NCI-H2029 (cell line): ENCODE measurements around the gene SYCE3.

Experiments
- DNase-seq: peaks from one replicate; lab custom pipeline; 2025; lab: John Stamatoyannopoulos, UW

SYCE3 gene

DNA sequence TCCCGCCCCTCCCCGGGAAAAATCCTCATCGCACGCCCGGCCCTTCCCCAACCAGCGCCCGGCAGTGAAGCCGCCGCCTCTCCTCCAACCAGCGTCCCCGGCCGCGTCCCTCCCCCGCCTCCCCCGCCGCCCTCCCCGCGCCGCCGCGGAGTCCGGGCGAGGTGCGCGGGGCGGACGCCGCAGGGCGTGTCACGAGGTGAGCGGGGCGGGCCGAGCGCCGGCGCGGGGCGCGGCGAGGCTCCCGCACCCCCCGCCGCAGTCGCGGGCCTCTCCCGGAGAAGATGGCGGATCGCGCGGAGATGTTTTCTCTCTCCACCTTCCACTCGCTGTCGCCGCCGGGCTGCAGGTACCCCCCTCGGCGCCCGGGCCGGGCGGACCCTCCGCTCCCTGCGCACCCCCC is 37.8 kb upstream of the SYCE3 start, which contains the start of gene MAPK8IP2:
TSS of gene MAPK8IP2 (plus strand) at position 256 of the 400 bp plus-strand sequence. CDS start at position 282, 26 bp downstream.
- no peak for DNase-seq

DNA sequence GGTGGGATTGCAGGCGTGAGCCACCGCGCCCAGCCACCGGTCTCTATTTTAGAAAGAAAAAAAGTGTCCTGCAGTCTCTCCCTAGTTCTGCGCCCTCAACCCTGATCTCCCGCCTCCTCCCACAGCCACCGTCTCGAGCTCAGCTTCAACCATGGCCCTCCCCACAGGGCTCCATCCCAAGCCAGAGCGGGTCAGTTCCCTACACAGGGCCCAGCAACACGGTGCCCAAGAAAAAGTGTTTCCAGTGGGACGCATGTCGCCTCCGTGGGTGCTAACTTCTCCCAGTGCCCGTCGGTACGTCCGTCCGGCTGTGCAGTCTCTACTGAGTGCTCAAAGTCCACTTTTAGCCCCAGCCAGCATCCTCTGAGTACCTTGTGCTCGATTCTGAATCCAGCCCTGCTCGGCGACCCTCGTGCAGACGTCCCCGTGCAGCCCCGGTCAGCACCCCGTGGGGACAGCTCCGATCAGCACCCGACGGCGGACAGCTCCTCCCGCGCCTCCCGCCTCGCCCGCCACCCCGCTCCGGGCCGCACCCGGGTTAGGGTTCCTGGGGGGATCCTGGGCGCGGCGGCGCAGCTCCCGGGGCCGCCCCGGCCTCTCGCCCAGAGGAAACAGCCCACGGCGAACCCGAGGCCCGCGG is 37.2 kb upstream of the SYCE3 start:
- DNase-seq = no peak

DNA sequence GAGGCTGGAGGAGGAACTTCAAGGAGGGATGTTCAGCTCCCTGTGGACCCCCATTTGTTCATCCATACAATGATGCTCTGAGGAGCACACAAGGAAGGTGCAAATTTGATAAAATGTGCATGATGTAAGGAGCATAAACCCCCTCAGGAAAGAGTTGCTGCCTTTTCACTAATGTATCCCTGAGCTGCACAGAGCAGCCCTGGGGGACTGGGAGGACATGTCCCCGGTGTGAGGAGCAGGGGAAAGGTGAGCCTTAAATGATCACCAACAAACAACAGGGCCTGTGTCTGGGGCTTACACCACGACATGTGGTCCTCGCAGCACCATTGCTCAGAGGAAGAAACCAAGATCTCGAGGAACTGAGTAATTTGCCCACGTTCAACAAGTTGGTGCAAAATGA is 34.4 kb upstream of the SYCE3 start:
- no peak for DNase-seq

DNA sequence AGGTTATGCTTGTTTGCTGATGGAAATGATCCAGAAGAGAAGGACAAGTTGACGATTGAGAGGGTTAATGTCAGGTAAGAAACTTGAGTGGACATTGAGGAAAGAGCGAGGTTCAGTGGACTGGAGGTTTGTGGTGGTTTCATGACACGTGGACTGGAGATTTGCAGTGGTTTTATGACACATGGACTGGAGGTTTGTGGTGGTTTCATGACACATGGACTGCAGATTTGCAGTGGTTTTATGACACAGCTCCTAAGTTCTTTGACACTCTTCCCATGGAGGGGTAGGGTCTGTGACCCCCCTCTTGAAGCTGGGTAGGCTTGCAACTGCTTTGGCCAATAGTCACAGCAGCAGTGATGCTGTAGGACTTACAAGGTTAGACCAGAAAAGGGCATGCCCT is 32.5 kb upstream of the SYCE3 start:
- DNase-seq = no peak

DNA sequence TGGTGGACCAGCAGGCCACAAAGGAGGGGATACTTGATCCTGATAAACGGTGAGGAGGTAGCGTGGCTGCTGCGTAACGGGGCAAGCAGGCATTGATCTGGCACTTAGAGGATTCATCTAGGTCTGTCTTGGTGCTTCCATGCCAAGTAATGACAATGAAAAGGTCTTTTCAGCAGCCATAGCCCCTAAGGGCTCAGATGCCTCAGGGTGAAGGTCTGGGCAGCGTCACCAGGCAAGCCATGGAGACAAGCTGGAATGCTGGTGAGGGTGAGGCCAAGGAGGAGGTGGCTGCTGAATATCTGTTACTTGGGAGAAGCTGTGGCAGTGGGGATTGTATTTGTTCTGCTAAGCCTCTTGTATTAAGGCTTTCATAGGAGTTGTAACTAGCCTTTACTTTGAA is 24.7 kb upstream of the SYCE3 start:
- no peak for DNase-seq

DNA sequence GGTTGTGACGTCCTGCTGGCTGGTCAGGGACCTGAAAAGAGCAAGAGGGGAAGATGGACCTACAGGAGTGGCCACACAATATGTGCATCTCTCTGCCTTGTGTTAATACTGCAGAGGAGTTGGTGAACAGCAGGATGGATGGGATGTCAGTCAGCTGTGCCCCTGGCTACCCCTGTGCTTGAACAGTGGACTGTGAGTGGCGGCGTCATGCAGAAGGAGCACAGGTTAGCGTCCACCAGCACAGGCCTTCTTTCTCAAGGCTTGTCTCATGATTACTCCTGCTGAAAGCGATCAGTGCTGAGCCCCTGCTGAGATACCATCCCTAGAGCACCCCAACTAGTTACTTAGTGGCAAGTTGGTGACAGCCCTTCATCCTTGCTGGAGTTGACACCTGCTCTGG is 23.7 kb upstream of the SYCE3 start:
- no peak for DNase-seq

DNA sequence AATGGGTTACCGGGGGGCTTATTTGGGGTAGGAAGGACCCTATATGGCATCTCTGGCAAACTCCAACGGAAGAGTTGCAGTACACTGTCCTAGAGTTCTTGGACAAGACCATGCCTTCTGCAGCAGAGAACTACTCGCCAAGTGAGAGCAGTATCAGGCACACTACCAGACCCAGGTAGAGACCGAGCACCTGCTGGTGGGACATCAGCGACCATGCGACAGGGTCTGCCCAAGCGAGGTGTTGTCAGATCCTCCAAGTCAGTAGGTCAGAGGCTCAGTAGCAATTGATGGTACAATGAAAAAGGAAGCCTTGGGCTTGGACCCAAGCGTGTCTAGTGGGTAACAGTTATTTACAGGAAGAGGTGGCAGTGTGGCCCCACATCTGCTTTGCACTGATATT is 23.1 kb upstream of the SYCE3 start:
- DNase-seq = no peak

DNA sequence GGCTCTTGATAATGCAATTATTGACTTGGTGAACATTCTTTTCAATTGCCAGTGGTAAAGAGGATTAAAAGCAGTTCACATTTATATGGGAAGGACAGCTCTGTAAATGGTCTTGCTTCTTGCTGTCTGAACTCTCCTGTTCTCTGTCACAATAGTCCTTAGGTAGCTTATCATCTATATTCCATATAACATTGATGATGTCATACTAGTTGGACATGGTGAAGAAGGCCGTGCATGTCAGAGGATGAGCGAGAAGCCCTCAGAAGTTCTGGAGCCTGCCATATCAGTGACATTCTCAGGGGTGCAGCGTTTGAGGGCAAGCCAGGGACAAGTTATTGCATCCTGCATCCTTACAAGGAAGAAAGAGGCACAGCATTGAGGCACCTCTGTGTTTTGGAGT is 22.5 kb upstream of the SYCE3 start:
- no peak for DNase-seq

DNA sequence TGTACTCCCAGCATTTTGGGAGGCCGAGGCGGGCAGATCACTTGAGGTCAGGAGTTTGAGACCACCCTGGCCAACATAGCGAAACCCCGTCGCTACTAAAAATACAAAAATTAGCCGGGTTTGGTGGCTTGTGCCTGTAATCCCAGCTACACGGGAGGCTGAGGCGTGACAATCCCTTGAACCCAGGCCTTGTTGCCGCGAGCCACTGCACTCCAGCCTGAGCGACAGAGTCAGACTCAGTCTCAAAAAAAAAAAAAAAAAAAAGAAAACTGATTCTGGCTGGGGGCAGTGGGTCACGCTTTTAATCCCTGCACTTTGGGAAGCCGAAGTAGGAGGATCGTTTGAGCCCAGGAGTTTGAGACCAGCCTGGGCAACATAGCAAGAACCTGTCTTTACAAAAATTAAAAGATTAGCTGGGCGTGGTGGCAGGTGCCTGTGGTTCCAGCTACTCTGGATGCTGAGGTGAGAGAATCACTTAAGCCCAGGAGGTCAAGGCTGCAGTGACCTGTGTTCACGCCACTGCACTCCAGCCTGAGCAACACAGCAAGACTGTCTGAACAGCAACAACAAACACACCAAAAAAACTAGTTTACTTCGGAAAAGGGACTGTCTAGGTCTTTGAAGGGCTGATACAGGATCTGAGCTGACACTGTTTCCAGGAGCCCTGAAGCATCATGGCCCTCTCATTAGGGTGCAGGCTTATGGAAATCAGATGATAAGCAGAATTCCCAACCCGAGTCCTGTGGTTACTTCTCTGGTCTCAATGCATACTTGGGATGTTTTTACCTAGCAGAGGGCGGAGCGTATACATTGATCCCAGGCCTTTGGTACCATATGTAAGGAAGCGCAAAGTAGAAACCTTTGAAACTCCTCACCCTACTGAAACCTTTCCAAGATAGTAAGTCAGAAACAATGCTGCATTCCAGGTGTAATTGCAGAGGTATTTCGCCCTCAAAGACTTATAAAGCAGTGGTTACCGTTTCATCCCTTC is 21.7 kb upstream of the SYCE3 start:
- no peak for DNase-seq

DNA sequence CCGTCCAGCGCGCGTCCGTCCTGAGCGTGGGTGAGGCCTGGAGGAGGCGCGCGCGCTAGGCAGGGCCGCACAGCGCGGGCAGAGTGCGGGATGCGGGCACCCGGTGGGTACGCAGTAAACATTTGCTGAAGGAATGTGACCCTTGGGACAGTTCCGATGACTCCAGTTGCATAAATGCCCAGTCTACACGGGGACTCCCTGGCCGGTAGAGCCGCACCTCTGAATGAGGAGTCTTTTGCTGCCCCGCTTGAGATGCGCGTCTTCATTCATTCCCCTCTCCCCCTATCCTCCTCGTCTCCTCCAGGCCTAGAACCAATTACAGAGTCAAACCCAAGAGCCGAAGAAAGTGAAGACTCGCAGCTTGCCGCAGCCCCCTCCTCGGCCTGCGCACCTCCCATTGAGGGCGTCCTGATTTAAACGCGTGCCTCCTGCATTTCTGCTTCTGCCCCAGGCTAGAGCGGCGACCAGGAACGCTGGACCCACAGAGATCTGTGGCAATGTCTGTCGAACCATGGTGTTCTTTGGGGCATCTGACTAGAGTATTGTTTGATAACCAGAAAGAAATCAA is 20.7 kb upstream of the SYCE3 start:
- DNase-seq = no peak

DNA sequence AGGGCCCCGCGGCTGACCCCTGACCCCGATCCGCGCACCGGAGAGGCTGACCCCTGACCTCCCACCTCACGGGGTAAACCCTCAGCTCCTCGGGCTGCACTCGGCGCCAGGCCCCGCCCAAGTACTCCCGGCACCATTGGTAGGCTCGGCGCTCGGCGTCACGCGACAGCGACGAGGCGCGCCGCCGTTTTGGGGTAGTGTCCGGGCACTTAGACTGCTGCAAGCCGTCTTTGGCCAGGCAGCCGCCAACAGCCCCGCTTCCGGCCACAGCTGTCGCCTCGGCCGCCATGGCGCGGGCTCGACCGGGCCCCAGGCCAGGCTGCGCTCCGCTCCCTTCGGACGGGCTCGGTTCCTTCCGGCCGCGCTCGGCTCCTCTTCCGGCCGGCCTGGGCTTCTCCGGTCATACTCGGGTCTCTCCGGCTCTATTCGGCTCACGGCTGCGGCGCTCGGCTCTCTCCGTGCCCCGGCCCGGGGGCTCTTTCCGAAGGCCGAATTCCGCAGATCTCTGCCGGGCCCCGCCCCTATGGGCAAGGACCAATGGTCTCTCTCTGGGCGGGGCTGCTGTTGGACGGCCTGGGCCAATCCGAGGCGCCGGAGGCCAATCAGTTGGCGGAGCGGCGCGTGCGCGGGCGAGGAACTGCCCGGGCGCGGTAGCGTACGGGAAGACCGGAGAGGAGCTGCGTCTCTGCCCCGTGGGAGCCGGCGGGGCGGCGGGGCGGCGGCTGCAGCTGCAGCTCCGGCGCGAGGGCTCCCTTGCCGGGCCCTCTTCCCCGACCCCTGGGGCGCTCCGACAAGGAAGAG is 20.0 kb upstream of the SYCE3 start, which contains the start of gene CHKB:
TSS of gene CHKB (minus strand) at position 357 of the 801 bp plus-strand sequence. CDS start at position 289, 68 bp downstream.
- peak; percentile 87 for DNase-seq

DNA sequence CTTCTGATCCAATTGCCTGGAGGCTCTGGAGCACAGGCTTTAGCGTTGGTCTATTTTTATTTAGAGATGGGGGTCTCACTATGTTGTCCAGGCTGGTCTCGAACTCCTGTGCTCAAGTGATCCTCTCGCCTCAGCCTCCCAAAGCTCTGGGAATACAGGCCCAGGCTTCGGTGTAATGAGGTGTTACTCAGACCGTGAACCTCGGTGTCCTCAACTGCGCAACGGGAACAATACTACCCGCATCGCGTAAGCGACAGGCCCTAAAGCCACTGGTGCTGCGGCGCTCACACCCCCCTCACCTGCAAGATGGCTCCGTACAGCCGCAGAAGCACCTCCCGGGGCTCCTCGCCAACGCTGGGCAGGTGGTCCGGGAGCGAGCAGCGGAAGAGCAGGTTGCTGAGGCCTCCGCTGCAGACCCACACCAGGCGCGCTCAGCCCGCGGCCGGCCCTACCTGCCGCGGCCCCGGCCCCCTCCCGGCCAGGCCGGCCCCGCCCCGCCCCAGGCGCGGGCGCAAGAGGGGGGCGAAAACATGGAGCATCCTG is 19.3 kb upstream of the SYCE3 start:
- DNase-seq = no peak

DNA sequence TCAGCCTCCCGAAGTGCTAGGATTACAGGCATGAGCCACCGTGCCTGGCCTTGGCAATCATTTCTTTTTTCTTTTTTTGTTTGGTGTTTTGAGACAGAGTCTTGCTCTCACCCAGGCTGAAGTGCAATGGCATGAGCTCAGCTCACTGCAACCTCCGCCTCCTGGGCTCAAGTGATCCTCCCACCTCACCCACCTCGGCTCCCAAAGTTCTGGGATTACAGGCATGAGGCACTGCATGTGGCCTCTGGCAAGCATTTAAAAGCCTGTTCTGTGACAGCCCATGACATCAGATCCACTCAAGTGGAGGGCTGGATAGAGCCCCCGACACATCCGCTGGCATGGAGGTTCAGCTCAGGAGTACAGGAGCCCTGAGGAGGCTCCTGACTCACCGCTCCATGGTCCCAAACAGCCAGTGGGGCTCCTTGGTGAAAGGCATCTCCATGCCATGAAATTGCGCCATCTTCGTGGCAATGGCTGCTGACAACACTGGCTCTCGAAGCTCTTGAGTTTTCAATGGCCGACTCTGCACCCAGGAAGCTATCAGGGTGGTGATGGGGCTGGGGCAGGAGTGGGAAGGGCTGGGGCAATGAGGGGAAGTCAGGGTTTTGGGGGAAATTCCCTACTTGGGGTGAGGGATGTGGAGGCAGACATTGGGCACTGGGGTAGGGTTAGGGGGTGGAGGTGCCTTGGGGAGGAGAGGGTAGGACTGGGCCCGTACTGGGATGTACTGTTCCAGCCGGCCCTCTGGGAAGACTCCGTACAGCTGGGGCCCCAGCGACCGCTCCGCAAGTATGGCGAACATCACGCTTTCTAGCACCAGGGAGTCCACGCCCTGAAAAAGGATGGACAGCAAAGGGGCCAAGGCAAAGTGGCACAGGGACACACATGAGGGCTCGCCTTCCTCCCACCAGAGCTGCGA is 18.6 kb upstream of the SYCE3 start:
- no peak for DNase-seq

DNA sequence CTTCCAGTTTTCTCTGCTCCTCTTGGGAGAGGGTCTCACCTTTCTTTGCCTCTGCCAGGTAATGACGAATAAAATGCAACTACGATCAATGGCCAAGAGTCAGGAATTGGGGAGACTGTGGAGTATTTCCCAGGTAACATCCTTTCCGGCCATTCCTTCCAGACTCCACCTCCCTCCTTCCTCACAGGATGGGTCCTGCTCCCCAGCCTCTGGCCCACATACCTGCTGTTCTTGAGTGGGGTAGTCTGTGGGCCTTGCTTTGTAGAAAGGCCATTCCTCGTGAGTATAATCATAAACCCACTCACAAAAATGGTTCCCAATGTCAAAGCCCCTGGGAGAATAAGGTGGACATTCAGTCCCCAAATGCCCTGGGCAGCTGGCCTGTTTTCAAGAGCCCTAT is 17.0 kb upstream of the SYCE3 start:
- DNase-seq = no peak

DNA sequence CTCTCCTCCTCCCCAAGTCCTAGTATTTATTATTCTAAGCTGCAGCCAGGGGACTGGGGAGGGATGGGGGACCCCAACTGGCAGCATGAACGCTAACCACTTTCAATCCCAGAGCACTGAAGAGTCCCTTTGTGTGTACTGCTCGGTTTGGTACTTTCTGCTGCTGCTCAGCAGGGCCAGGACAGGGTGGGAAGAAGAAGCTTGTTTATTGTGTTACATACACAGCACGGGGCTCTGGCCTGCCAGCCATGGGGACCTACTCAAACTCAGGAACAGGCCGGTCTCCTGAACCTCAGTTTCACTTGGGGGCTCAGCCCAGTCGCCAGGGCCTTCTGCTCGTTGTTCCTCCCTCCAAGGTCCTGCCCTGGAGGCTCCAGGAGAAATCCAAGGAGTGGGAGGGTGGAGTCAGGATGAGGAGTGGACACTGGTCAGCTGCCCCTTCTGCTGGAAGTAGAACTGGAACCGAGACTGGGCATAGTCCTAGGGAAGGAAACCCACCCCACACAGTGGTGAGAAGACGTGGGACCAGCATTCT is 16.1 kb upstream of the SYCE3 start:
- no peak for DNase-seq

DNA sequence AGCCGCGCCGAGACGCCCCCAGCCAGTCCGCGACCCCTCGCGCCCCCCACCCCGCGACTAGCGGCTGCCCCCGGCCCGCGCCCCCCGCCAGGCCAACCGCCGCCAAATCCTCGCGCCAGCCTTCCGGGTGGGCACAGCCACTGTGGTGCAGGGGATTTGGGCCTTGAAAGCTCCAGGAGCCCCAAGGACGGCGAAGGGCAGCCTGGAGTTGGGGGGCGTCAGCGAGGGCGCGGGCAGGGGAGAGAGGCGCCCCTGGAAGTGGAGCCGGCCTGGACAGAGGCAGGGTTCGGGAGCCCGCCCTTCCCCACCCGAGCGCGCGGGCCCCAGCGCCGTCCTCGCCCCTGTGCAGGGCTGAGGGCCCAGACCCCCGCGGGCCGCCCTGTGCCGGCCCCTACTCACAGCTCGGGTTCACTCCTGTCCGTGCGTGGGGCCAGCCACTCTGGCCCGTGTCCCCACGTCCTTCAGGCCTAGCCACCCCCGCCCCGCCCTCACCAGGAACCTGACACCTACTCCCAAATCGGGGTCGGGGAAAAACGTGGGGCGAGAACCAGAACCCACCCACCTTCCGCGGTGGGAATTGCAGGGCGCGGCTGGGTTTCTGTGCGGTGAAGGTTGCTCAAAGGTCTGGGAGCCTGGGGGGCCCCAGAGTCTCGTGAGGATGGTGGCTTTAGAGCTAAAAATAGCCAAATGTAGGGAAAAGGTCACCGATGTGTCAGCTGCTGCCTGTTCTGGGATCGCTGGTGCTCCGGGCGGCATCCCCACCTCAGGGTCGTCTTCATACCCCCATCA is 15.5 kb upstream of the SYCE3 start, which contains the start of gene CPT1B:
TSS of gene CPT1B (minus strand) at position 441 of the 789 bp plus-strand sequence. CDS start 512 bp downstream, outside the sequence.
- no peak for DNase-seq

DNA sequence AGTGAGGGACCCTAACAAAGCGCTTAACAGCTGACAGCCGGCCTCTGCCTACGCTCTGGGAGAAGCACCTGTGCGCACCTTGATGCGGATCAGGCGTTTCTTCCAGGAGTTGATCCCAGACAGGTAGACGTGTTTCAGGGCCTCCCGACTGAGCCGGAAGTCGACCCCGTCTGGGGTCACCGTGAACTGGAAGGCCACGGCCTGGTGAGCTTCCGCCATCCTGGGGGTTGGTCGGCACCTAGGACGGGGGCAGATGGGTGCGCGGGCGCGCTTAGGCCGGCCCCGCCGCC is 14.9 kb upstream of the SYCE3 start:
- no peak for DNase-seq

DNA sequence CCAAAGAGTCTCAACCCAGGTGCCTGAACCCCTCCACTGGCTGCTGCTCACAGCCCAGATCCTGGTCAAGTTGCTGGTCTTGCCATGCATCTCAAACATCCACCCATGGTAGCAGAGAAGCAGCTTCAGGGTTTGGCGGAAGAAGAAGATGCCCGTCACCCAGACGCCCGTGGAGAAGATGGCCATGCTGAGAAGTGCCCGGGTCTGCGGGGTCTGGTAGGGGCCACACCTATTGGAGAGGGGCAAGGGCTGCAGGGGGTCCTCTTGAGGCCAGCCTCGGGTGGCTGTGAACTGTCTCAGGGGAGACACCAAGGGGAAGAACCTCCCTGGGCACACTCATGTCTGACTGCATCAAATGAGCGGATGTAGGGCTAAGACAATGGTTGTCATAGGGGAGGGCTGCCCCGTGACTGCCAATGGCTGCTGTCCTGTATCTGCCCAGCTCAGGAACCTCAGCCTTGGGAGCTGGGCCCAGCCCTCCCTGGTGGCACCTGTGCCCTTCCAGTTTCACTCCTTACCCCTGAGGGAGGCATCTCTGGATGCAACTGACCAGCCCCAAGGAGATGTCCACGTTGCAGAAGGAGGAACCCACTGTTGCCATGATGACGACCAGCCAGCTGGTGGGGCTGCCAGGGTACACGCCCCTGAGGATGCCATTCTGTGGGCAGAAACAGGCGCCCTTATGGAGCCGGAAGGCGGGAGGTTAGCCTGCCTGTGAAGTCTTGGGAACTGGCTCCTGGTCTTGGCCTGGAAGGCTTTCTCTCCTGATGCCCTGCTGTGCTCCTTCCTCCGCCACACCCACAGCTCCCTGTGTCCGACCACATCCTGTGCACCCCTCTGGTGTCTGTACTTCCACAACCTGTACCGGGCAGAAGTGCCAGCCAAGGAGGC is 14.3 kb upstream of the SYCE3 start:
- DNase-seq = no peak

DNA sequence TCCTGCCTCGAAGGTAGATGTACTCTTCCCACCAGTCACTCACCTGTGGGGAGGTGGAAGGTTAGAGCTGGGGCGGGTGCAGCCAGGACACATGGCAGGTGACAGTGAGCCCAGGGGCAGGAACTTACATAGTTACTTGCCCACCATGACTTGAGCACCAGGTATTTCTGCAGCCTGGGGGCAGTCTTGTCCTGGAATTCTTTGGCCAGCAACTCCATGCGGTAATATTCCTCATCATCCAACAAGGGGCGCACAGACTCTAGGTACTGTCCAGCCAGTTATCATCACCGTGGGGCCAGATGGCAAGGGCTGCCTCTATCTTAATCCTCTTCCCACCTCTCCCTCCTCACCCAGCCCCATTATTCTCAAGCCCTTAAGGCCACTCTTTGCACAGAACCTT is 13.4 kb upstream of the SYCE3 start:
- no peak for DNase-seq
